SK-N-SH treated with all-trans-retinoic acid at 6 μM for 48 hours (cell line): Measurements from ENCODE around the gene PTPRN2.

Experiments used
- ATAC-seq: fragments of 200-7000 bp; cut with Tn5 transposase; 3 replicates; pipeline ENCODE4 v1.9.1; 2020; ENCODE audit warnings: mild to moderate bottlenecking, moderate library complexity
- ARNTL ChIP-seq: fragments of 450-650 bp; formaldehyde crosslinking; IDR thresholded peaks from 2 replicates; pipeline ENCODE4 v1.5.0; 2020; ENCODE audit warnings: low read depth, mild to moderate bottlenecking, moderate library complexity, borderline replicate concordance
- BACH2 ChIP-seq: fragments of 250-450 bp; sonication (Bioruptor Pico); IDR thresholded peaks from 2 replicates; pipeline ENCODE4 v1.9.0; 2021; ENCODE audit warnings: mild to moderate bottlenecking, borderline replicate concordance
- CREB5 ChIP-seq: fragments of 250-450 bp; sonication (Bioruptor Pico); IDR thresholded peaks from 2 replicates; pipeline ENCODE4 v1.5.1; 2020; ENCODE audit warnings: low read depth, mild to moderate bottlenecking, moderate library complexity
- ESRRG ChIP-seq: fragments of 250-450 bp; sonication (Bioruptor Pico); IDR thresholded peaks from 2 replicates; pipeline ENCODE4 v1.6.1; 2021; ENCODE audit warnings: mild to moderate bottlenecking
- GLIS3 ChIP-seq: fragments of 250-450 bp; sonication (Bioruptor Pico); IDR thresholded peaks from 2 replicates; pipeline ENCODE4 v1.5.0; 2020; ENCODE audit warnings: mild to moderate bottlenecking, moderate library complexity
- ISL1 ChIP-seq: fragments of 250-450 bp; sonication (Bioruptor Pico); IDR thresholded peaks from 2 replicates; pipeline ENCODE4 v2.1.2; 2022; ENCODE audit warnings: mild to moderate bottlenecking, moderate library complexity
- OSR1 ChIP-seq: fragments of 250-450 bp; sonication (Bioruptor Pico); IDR thresholded peaks from 2 replicates; pipeline ENCODE4 v1.8.0; 2022; ENCODE audit warnings: moderate library complexity, mild to moderate bottlenecking, inconsistent platforms
- PPARA ChIP-seq: fragments of 250-450 bp; sonication (Bioruptor Pico); IDR thresholded peaks from 2 replicates; pipeline ENCODE4 v1.5.0; 2020; ENCODE audit warnings: mild to moderate bottlenecking, borderline replicate concordance
- RARB ChIP-seq: fragments of 250-450 bp; sonication (Bioruptor Pico); IDR thresholded peaks from 2 replicates; pipeline ENCODE4 v1.8.0; 2021; ENCODE audit warnings: mild to moderate bottlenecking, moderate library complexity
- SNAI2 ChIP-seq: fragments of 250-450 bp; sonication (Bioruptor Pico); IDR thresholded peaks from 2 replicates; pipeline ENCODE4 v1.5.0; 2020; ENCODE audit warnings: mild to moderate bottlenecking, moderate library complexity
- TCF4 ChIP-seq: fragments of 250-450 bp; sonication (Bioruptor Pico); IDR thresholded peaks from 2 replicates; pipeline ENCODE4 v1.8.0; 2021; ENCODE audit warnings: mild to moderate bottlenecking, moderate library complexity, borderline replicate concordance
- TOX ChIP-seq: fragments of 250-450 bp; sonication (Bioruptor Pico); IDR thresholded peaks from 2 replicates; pipeline ENCODE4 v1.8.0; 2021; ENCODE audit warnings: mild to moderate bottlenecking, moderate library complexity, borderline replicate concordance
- ZC3H10 ChIP-seq: fragments of 250-450 bp; sonication (Bioruptor Pico); IDR thresholded peaks from 2 replicates; pipeline ENCODE4 v1.5.1; 2021; ENCODE audit warnings: mild to moderate bottlenecking, moderate library complexity
- ZFP3 ChIP-seq: fragments of 250-450 bp; sonication (Bioruptor Pico); IDR thresholded peaks from 2 replicates; pipeline ENCODE4 v1.5.0; 2020; ENCODE audit warnings: mild to moderate bottlenecking, moderate library complexity
- ZFP30 ChIP-seq: fragments of 450-650 bp; formaldehyde crosslinking; IDR thresholded peaks from 2 replicates; pipeline ENCODE4 v1.5.0; 2022; ENCODE audit warnings: mild to moderate bottlenecking, moderate library complexity
- ZNF565 ChIP-seq: fragments of 450-650 bp; formaldehyde crosslinking; conservative IDR thresholded peaks from 2 replicates; pipeline ENCODE4 v1.5.0; 2020; ENCODE audit warnings: low read depth, mild to moderate bottlenecking, moderate library complexity
- ZNF70 ChIP-seq: fragments of 450-650 bp; formaldehyde crosslinking; IDR thresholded peaks from 2 replicates; pipeline ENCODE4 v1.5.0; 2020; ENCODE audit warnings: mild to moderate bottlenecking, moderate library complexity
- TF ChIP-seq, protein P1 (sequence below): fragments of 250-450 bp; sonication (Bioruptor Pico); IDR thresholded peaks from 2 replicates; pipeline ENCODE4 v1.5.1; 2021; ENCODE audit warnings: mild to moderate bottlenecking, moderate library complexity
- TF ChIP-seq, protein P2 (sequence below): fragments of 250-450 bp; sonication (Bioruptor Pico); IDR thresholded peaks from 2 replicates; pipeline ENCODE4 v1.5.0; 2020; ENCODE audit warnings: mild to moderate bottlenecking, moderate library complexity

Gene PTPRN2

DNA sequence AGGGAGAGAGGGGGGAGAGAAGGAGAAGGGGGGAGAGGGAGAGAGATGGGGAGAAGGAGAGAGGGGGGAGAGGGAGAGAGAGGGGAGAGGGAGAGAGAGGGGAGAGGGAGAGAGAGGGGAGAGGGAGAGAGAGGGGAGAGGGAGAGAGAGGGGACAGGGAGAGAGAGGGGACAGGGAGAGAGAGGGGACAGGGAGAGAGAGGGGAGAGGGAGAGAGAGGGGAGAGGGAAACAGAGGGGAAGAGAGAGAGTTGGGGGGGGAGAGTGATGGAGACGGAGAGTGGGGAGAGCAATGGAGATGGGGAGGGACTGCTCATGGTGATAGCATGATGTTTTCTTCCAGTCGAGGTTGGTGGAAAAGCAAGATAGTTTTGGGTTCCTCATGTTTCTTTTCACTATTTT is 1078.4 kb downstream of the PTPRN2 start (continued):
- TF ChIP-seq CREB5 (no peak), ISL1 (CRISPR knock-in tag) (no peak)
- TF ChIP-seq, protein P1, sequence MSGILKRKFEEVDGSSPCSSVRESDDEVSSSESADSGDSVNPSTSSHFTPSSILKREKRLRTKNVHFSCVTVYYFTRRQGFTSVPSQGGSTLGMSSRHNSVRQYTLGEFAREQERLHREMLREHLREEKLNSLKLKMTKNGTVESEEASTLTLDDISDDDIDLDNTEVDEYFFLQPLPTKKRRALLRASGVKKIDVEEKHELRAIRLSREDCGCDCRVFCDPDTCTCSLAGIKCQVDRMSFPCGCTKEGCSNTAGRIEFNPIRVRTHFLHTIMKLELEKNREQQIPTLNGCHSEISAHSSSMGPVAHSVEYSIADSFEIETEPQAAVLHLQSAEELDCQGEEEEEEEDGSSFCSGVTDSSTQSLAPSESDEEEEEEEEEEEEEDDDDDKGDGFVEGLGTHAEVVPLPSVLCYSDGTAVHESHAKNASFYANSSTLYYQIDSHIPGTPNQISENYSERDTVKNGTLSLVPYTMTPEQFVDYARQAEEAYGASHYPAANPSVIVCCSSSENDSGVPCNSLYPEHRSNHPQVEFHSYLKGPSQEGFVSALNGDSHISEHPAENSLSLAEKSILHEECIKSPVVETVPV, result no peak

- TF ChIP-seq, protein P2, sequence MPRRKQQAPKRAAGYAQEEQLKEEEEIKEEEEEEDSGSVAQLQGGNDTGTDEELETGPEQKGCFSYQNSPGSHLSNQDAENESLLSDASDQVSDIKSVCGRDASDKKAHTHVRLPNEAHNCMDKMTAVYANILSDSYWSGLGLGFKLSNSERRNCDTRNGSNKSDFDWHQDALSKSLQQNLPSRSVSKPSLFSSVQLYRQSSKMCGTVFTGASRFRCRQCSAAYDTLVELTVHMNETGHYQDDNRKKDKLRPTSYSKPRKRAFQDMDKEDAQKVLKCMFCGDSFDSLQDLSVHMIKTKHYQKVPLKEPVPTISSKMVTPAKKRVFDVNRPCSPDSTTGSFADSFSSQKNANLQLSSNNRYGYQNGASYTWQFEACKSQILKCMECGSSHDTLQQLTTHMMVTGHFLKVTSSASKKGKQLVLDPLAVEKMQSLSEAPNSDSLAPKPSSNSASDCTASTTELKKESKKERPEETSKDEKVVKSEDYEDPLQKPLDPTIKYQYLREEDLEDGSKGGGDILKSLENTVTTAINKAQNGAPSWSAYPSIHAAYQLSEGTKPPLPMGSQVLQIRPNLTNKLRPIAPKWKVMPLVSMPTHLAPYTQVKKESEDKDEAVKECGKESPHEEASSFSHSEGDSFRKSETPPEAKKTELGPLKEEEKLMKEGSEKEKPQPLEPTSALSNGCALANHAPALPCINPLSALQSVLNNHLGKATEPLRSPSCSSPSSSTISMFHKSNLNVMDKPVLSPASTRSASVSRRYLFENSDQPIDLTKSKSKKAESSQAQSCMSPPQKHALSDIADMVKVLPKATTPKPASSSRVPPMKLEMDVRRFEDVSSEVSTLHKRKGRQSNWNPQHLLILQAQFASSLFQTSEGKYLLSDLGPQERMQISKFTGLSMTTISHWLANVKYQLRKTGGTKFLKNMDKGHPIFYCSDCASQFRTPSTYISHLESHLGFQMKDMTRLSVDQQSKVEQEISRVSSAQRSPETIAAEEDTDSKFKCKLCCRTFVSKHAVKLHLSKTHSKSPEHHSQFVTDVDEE (CRISPR knock-in tag), result no peak
- TF ChIP-seq ISL1 (CRISPR knock-in tag), result no peak
- TF ChIP-seq, protein P1, result no peak
- TF ChIP-seq RARB (CRISPR knock-in tag), result no peak
- no peak for TF ChIP-seq CREB5
- TF ChIP-seq ZFP3, result no peak
- no peak for TF ChIP-seq ZNF70 (CRISPR knock-in tag)
- TF ChIP-seq GLIS3 (CRISPR knock-in tag), result no peak
- ATAC-seq, result no peak
These were observed 1079.1 kb downstream of the PTPRN2 start for GRCh38 chr7:157508477-157508881.

DNA sequence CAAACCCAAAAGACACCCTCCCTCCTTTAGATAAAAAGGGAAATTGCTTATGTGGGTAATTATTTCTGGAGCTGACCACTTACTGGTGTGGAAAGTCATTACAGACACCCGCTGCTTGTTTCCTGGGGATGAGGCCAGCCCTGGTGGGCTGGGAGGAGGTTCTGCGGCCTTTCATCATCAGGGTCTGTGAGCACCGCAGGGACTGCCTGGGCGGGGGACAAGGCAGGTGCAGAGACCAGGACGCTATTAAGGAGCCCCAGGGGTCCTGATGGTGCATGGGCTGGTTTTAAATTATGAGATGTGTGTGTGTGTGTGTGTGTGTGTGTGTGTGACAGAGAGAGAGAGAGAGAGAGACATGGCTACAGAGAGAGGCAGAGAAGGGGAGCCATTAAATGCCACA is 1079.6 kb downstream of the PTPRN2 start:
- TF ChIP-seq ESRRG, result no peak
- no peak for TF ChIP-seq GLIS3 (CRISPR knock-in tag)
- no peak for TF ChIP-seq ARNTL (CRISPR knock-in tag)
- no peak for TF ChIP-seq TOX (CRISPR knock-in tag)
- no peak for TF ChIP-seq ZC3H10 (CRISPR knock-in tag)
- TF ChIP-seq, protein P2 (CRISPR knock-in tag), result no peak
- ATAC-seq, result no peak

- ATAC-seq, result no peak
- TF ChIP-seq CREB5 (no peak), OSR1 (CRISPR knock-in tag) (no peak), TCF4 (CRISPR knock-in tag) (no peak), TOX (CRISPR knock-in tag) (no peak), PPARA (no peak), ZC3H10 (CRISPR knock-in tag) (no peak), ZNF565 (CRISPR knock-in tag) (no peak), GLIS3 (CRISPR knock-in tag) (no peak), ZFP30 (no peak), SNAI2 (CRISPR knock-in tag) (no peak), BACH2 (no peak)
- TF ChIP-seq, protein P1, result no peak
These were observed 1081.4 kb downstream of the PTPRN2 start for GRCh38 chr7:157506268-157506667.
